Neuronal stem cell (in vitro differentiated cells): Measurements from ENCODE around the gene MIP.
A peak's percentile ranks its signal among the peaks of the same experiment; 100 is the strongest.

ENCODE experiments used
- DNase-seq: peaks from one replicate; pipeline ENCODE4 v3.0.0-alpha.2; 2013; ENCODE audit warnings: low spot score
- H2AFZ ChIP-seq: one replicate; pipeline ENCODE4 v1.6.1; 2013; ENCODE audit warnings: mild to moderate bottlenecking, low read length, inconsistent platforms
- H2AK5ac ChIP-seq: 2 replicates; pipeline ENCODE4 v1.6.1; 2013; ENCODE audit warnings: low read depth, mild to moderate bottlenecking, inconsistent platforms, low read length, moderate library complexity, mixed read lengths
- H2BK120ac ChIP-seq: 2 replicates; pipeline ENCODE4 v1.6.1; 2013; ENCODE audit warnings: low read depth, mild to moderate bottlenecking, inconsistent platforms, low read length, moderate library complexity, mixed read lengths
- H2BK12ac ChIP-seq: one replicate; pipeline ENCODE4 v1.6.1; 2013; ENCODE audit warnings: low read length, inconsistent platforms
- H2BK15ac ChIP-seq: 2 replicates; pipeline ENCODE4 v1.6.1; 2013; ENCODE audit warnings: mild to moderate bottlenecking, low read length, inconsistent platforms, mixed read lengths
- H2BK5ac ChIP-seq: one replicate; pipeline ENCODE4 v1.6.1; 2013; ENCODE audit warnings: inconsistent platforms, mild to moderate bottlenecking, low read length, moderate library complexity
- H3K14ac ChIP-seq: one replicate; pipeline ENCODE4 v1.6.1; 2013; ENCODE audit warnings: low read length, inconsistent platforms
- H3K18ac ChIP-seq: 2 replicates; pipeline ENCODE4 v1.6.1; 2013; ENCODE audit warnings: low read length, inconsistent platforms
- H3K23ac ChIP-seq: 2 replicates; pipeline ENCODE4 v1.6.1; 2013; ENCODE audit warnings: low read depth, mild to moderate bottlenecking, mixed read lengths, low read length, inconsistent platforms; ENCODE audit not compliant: poor library complexity
- H3K27ac ChIP-seq: replicated peaks from 3 replicates; pipeline ENCODE4 v1.5.1; 2013; ENCODE audit warnings: low read length, inconsistent platforms
- H3K27me3 ChIP-seq, 3 experiments: 2 replicates each; pipeline ENCODE4 v1.6.1; 2013; ENCODE audit warnings: low read length in 3 of 3, mild to moderate bottlenecking in 2 of 3, inconsistent platforms in 1 of 3, low read depth in 1 of 3, mixed read lengths in 1 of 3, moderate library complexity in 1 of 3; ENCODE audit not compliant: control insufficient read depth in 3 of 3, insufficient read depth in 3 of 3
- H3K36me3 ChIP-seq, 2 donors: replicated peaks in 1 of 2; 2 replicates each; pipeline ENCODE4 v1.6.1; 2013; ENCODE audit warnings: low read length in 2 of 2; ENCODE audit not compliant: control insufficient read depth in 2 of 2, insufficient read depth in 2 of 2
- H3K4ac ChIP-seq: 2 replicates; pipeline ENCODE4 v1.6.1; 2013; ENCODE audit warnings: inconsistent platforms, mild to moderate bottlenecking, low read length, moderate library complexity
- H3K4me1 ChIP-seq, 2 donors: 1 replicate in 1 of 2; 2 replicates in 1 of 2; pipeline ENCODE4 v1.6.1; 2013; ENCODE audit warnings: low read length in 2 of 2, low read depth in 1 of 2; ENCODE audit not compliant: control insufficient read depth in 2 of 2, insufficient read depth in 1 of 2
- H3K4me2 ChIP-seq: one replicate; pipeline ENCODE4 v1.6.1; 2013; ENCODE audit warnings: mild to moderate bottlenecking, low read length, inconsistent platforms; ENCODE audit not compliant: insufficient read depth, poor library complexity, severe bottlenecking
- H3K4me3 ChIP-seq, 2 donors: 2 replicates each; pipeline ENCODE4 v1.5.1; 2013; ENCODE audit warnings: low read length in 2 of 2, mild to moderate bottlenecking in 2 of 2, inconsistent platforms in 1 of 2, moderate library complexity in 1 of 2
- H3K79me1 ChIP-seq: one replicate; pipeline ENCODE4 v1.6.1; 2013; ENCODE audit warnings: low read depth, mild to moderate bottlenecking, inconsistent platforms, low read length, moderate library complexity
- H3K9ac ChIP-seq: one replicate; pipeline ENCODE4 v1.6.1; 2013; ENCODE audit warnings: mild to moderate bottlenecking, low read depth, low read length, inconsistent platforms; ENCODE audit not compliant: poor library complexity
- H3K9me3 ChIP-seq, 2 donors: replicated peaks in 1 of 2; 2 replicates each; pipeline versions ENCODE3 to v1.6.1; 2013; ENCODE audit warnings: low read length in 2 of 2, mild to moderate bottlenecking in 2 of 2, inconsistent platforms in 1 of 2, low read depth in 1 of 2, mixed read lengths in 1 of 2, moderate library complexity in 1 of 2; ENCODE audit not compliant: control insufficient read depth in 2 of 2, insufficient read depth in 1 of 2
- H4K8ac ChIP-seq: one replicate; pipeline ENCODE4 v1.6.1; 2013; ENCODE audit warnings: low read depth, mild to moderate bottlenecking, inconsistent platforms, low read length, moderate library complexity
- H4K91ac ChIP-seq: one replicate; pipeline ENCODE4 v1.6.1; 2013; ENCODE audit warnings: low read length, low read depth, mild to moderate bottlenecking, inconsistent platforms; ENCODE audit not compliant: poor library complexity
- WGBS, 2 donors: extraction: QIAGEN DNeasy Blood & Tissue Kit; methylation state at CpG; one replicate each; pipeline ENCODE4 v1.1.7; 2013; ENCODE audit warnings: missing lambda C conversion rate in 2 of 2, mixed read lengths in 1 of 2; ENCODE audit not compliant: insufficient read length in 2 of 2, insufficient replicate concordance in 1 of 2; ENCODE audit errors: extremely low coverage in 2 of 2; 5-methylcytosine and 5-hydroxymethylcytosine counted together

Gene MIP

DNA sequence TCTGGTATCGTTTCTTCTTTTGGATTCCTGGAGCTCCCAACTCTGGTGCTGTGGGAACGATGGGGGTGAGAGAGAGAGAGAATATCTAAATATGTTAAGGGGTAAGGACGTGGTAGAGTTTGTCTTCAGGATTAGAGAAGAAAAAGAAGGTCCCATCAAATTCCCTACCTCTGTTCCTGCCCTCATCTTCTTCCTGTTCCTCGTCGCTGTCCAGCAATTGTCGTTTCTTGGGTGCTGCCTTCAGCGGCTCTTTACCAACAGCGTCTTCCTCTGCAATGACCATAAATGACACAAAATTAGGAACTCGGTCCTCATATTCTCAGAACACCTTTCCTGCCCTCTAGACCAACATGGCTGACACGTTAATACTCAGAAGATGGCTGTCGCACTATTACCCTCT lies 36.7 kb downstream of the MIP start:
- no peak overlapping the region for H3K18ac ChIP-seq
- H3K4me3 ChIP-seq, result no peak overlapping the region
- no peaks in the 10 kb centered on the region for H3K79me1 ChIP-seq
- no peak overlapping the region for H3K4me2 ChIP-seq
- no peaks in the 10 kb centered on the region for H3K9me3 ChIP-seq
- no peak overlapping the region for H3K23ac ChIP-seq
- WGBS, 2 donors, result no CpG with 5 or more reads among the region's 11 CpGs
- no peak overlapping the region for H2BK12ac ChIP-seq
- no peak overlapping the region for H2BK5ac ChIP-seq
- H3K14ac ChIP-seq, result no peak overlapping the region
- no peak overlapping the region for H4K91ac ChIP-seq
- H3K36me3 ChIP-seq, result peaks cover 44 to 97% of the 10 kb centered on the region in 2 donors
- H3K4ac ChIP-seq, result no peak overlapping the region
- H2BK15ac ChIP-seq, result no peak overlapping the region
- H2AFZ ChIP-seq, result no peak overlapping the region
- no peak overlapping the region for H4K8ac ChIP-seq
- H3K27me3 ChIP-seq, result no peaks in the 10 kb centered on the region
- no peak for DNase-seq
- no peaks in the 10 kb centered on the region for H3K4me1 ChIP-seq
- no peak overlapping the region for H2AK5ac ChIP-seq
- no peak overlapping the region for H3K27ac ChIP-seq
- no peak overlapping the region for H3K9ac ChIP-seq
- no peak overlapping the region for H2BK120ac ChIP-seq

DNA sequence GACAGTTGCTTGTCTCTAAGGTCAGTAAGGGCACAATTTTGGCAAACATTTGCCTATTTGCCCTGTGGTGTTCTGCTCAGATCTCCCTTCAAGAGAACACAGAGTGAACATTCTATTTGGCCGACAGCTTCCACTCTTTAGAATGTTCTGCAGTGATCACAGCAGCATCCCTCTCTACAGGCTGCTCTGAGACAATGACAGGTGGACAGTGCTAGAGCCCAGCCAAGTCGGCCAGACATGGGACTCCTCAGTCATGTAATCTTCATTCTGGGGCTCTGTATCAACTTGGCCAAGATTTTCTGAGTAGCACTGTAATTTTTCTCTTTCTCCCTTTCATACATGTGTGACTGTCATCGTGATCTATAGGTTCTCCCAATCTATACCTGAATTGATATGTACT lies 40.1 kb downstream of the MIP start:
- Histone ChIP-seq H2AFZ (no peak overlapping the region), H2AK5ac (no peak overlapping the region), H3K27ac (no peak overlapping the region), H3K9ac (no peak overlapping the region), H3K4me2 (no peak overlapping the region), H2BK12ac (no peak overlapping the region), H3K4me3 (no peak overlapping the region), H3K36me3 (peaks cover 23 to 72% of the 10 kb centered on the region in 2 donors), H4K91ac (no peak overlapping the region), H2BK15ac (no peak overlapping the region), H3K4ac (no peak overlapping the region), H3K14ac (no peak overlapping the region), H3K4me1 (no peaks in the 10 kb centered on the region), H2BK5ac (no peak overlapping the region), H3K9me3 (peaks cover 0 to 2% of the 10 kb centered on the region in 2 donors), H3K79me1 (no peaks in the 10 kb centered on the region), H3K18ac (no peak overlapping the region), H2BK120ac (no peak overlapping the region), H3K23ac (no peak overlapping the region), H3K27me3 (no peaks in the 10 kb centered on the region), H4K8ac (no peak overlapping the region)
- WGBS, 2 donors, result no CpG with 5 or more reads among the region's 3 CpGs
- no peak for DNase-seq

DNA sequence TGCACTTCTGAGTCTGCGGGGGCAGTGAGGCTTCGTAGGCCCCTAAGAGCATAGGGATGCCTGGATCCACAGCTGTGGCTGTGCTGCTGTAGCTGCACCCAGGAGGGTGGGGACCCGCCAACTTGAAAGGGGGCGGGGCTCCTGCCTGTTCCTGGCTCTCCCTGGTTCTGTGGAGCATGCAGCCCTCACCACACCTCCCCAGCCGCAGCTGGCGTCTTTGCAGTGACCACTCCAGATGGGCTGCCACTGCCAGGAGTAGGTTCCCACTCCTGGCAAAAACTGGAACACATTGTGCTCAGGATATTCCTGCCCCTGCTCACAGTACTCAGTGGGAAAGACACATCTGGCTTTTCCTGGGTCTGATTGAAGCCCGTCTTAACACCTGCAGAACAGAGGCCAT lies 41.1 kb downstream of the MIP start:
- no peak overlapping the region for H2BK12ac ChIP-seq
- no CpG with 5 or more reads among the region's 7 CpGs for WGBS, 2 donors
- H3K27ac ChIP-seq, result no peak overlapping the region
- peaks cover 19 to 62% of the 10 kb centered on the region in 2 donors for H3K36me3 ChIP-seq
- H2AFZ ChIP-seq, result no peak overlapping the region
- H3K4me3 ChIP-seq, result no peak overlapping the region
- H3K9me3 ChIP-seq, result peaks cover 0 to 2% of the 10 kb centered on the region in 2 donors
- H3K9ac ChIP-seq, result peak overlapping the region; percentile 25
- no peak overlapping the region for H4K91ac ChIP-seq
- peak overlapping the region; percentile 57 for H3K14ac ChIP-seq
- no peak overlapping the region for H2BK120ac ChIP-seq
- H3K4me1 ChIP-seq, result no peaks in the 10 kb centered on the region
- no peak overlapping the region for H2BK15ac ChIP-seq
- no peak overlapping the region for H2AK5ac ChIP-seq
- no peak overlapping the region for H4K8ac ChIP-seq
- H3K18ac ChIP-seq, result no peak overlapping the region
- H3K27me3 ChIP-seq, result no peaks in the 10 kb centered on the region
- H3K4me2 ChIP-seq, result no peak overlapping the region
- no peak overlapping the region for H3K4ac ChIP-seq
- H3K23ac ChIP-seq, result peak overlapping the region; percentile 46
- no peak overlapping the region for H2BK5ac ChIP-seq
- no peaks in the 10 kb centered on the region for H3K79me1 ChIP-seq
- no peak for DNase-seq

- H2AK5ac ChIP-seq, result no peak overlapping the region
- H3K18ac ChIP-seq, result peak overlapping the region; percentile 16
- H2BK15ac ChIP-seq, result no peak overlapping the region
- H2BK120ac ChIP-seq, result no peak overlapping the region
- peak overlapping the region in 1 of 2 donors; percentile 65 for H3K4me3 ChIP-seq
- no peak overlapping the region for H3K27ac ChIP-seq
- no peaks in the 10 kb centered on the region for H3K4me1 ChIP-seq
- DNase-seq, result no peak
- no peak overlapping the region for H2BK12ac ChIP-seq
- no peaks in the 10 kb centered on the region for H3K79me1 ChIP-seq
- no peak overlapping the region for H3K4me2 ChIP-seq
- H2AFZ ChIP-seq, result no peak overlapping the region
- no CpG with 5 or more reads among the region's 6 CpGs for WGBS, 2 donors
- H3K14ac ChIP-seq, result peak overlapping the region; percentile 97
- H3K27me3 ChIP-seq, result no peaks in the 10 kb centered on the region
- peaks cover 12 to 48% of the 10 kb centered on the region in 2 donors for H3K36me3 ChIP-seq
- peaks cover 0 to 2% of the 10 kb centered on the region in 2 donors for H3K9me3 ChIP-seq
- H4K91ac ChIP-seq, result no peak overlapping the region
- H3K9ac ChIP-seq, result no peak overlapping the region
- peak overlapping the region; percentile 90 for H3K23ac ChIP-seq
- no peak overlapping the region for H3K4ac ChIP-seq
- H2BK5ac ChIP-seq, result no peak overlapping the region
- peak overlapping the region; percentile 49 for H4K8ac ChIP-seq
Measured at GRCh38 chr12:56411781-56412639, 42.4 kb downstream of the MIP start.
